Testis (tissue), 2 donors: ENCODE measurements around the gene NUP214.

Source experiments
- CTCF ChIP-seq, 3 experiments: fragments of 450-650 bp in 2 of 3; fragments of 200-600 bp in 1 of 3; sonication (generic) in 1 of 3; IDR thresholded peaks; one replicate each; pipeline ENCODE4 v1.5.1; 2016 to 2019; ENCODE audit warnings: antibody characterized with exemption in 3 of 3, mild to moderate bottlenecking in 2 of 3, moderate library complexity in 1 of 3
- POLR2A ChIP-seq: fragments of 450-650 bp; IDR thresholded peaks from one replicate; pipeline ENCODE4 v1.6.1; 2017; ENCODE audit warnings: antibody characterized with exemption, mild to moderate bottlenecking, moderate library complexity

- TF ChIP-seq CTCF (IDR thresholded peaks at IDR 0.05), result no peak
- TF ChIP-seq POLR2A, result no peak
These were observed 5.8 kb upstream of the NUP214 start for GRCh38 chr9:131119600-131119999.
